Ascending aorta (tissue), 2 donors: ENCODE results near the gene MS4A15. TPM values are rescaled to one million over a fixed set of nuclear protein-coding genes. Genes with fewer than 3 reads are reported as not detected.
"Not testable (repeated sequence)": the region's sequence is repeated elsewhere in the genome, so short reads cannot be mapped to it uniquely, and the experiment has no call there.

Source experiments
- DNase-seq, 2 donors: peaks; one replicate each; pipeline ENCODE4 v3.0.0-alpha.2; 2019; ENCODE audit warnings: low spot score in 2 of 2
- H3K27ac ChIP-seq, 2 donors: fragments of 200-600 bp; sonication (generic); one replicate each; pipeline ENCODE4 v1.5.1; 2016 to 2017; ENCODE audit warnings: mild to moderate bottlenecking in 1 of 2
- H3K27me3 ChIP-seq: fragments of 200-600 bp; sonication (generic); one replicate; pipeline ENCODE4 v1.5.1; 2017
- H3K36me3 ChIP-seq, 2 donors: fragments of 200-600 bp; sonication (generic); one replicate each; pipeline ENCODE4 v1.5.1; 2016
- H3K4me1 ChIP-seq, 2 donors: fragments of 200-600 bp; sonication (generic); one replicate each; pipeline ENCODE4 v1.5.1; 2016 to 2017; ENCODE audit warnings: mild to moderate bottlenecking in 1 of 2
- H3K4me3 ChIP-seq, 2 donors: fragments of 200-600 bp; sonication (generic); one replicate each; pipeline ENCODE4 v1.5.1; 2016 to 2017; ENCODE audit warnings: mild to moderate bottlenecking in 1 of 2
- H3K9me3 ChIP-seq, 2 donors: fragments of 200-600 bp; sonication (generic); one replicate each; pipeline ENCODE4 v1.5.1; 2016
- intact Hi-C: fragments of 100-400 bp; cut with DNase I; formaldehyde crosslinking; loops from one replicate; pipeline ENCODE4 v1.15.1; 2023
- total RNA-seq: library from RNA; depleted of rRNA; stranded (reverse); fragments of >200 nt; gene quantifications from one replicate; pipeline ENCODE4 v1.1.0, GENCODE V29; 2016
- TF ChIP-seq, protein P1 (sequence below), 3 experiments: fragments of 200-600 bp in 2 of 3; fragments of 450-650 bp in 1 of 3; sonication (generic) in 2 of 3; IDR thresholded peaks; one replicate each; pipeline ENCODE4 v1.5.1; 2016 to 2019; ENCODE audit warnings: antibody characterized with exemption in 3 of 3, mild to moderate bottlenecking in 1 of 3, moderate library complexity in 1 of 3

MS4A15 gene, protein sequence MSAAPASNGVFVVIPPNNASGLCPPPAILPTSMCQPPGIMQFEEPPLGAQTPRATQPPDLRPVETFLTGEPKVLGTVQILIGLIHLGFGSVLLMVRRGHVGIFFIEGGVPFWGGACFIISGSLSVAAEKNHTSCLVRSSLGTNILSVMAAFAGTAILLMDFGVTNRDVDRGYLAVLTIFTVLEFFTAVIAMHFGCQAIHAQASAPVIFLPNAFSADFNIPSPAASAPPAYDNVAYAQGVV
- total RNA-seq, result not detected

DNA sequence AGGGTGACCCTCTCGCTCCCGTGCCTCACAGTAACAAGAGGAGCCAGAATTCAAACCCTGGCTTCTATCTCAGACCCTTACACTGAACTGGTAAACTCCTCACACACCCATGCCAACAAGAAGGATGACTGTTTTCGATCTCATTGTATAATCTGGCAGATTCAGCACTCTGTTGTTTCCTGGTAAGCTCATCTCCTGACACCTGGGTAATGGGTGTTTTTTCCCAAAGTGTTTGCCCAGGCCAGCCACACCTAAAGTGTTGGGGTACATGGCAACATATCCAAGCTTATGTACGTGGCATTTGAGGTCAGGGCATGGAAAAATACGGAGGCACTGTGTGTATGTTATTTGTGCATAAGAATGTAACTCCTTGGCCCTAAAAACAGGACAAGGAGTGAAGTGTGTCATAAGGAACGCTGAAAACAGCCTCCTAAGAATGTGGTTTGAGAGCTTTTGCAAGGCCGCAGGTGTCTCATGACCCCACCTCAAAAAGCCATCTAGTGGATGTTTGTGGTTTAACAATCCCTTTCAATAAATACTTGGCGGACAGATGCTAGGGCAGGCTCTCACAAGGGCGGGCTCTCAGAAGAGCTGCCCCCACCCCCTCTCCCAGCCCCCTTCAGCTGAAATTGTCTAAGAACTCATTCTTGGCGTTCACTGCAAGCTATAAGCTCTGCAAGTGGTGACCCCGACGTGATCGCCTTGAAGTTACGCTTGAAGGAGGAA, at the start of gene MS4A15:
Gene MS4A15 (plus strand): TSS at position 561 of the 726 bp plus-strand sequence. CDS start 6,867 bp downstream, outside the sequence.
- TF ChIP-seq, protein P1, sequence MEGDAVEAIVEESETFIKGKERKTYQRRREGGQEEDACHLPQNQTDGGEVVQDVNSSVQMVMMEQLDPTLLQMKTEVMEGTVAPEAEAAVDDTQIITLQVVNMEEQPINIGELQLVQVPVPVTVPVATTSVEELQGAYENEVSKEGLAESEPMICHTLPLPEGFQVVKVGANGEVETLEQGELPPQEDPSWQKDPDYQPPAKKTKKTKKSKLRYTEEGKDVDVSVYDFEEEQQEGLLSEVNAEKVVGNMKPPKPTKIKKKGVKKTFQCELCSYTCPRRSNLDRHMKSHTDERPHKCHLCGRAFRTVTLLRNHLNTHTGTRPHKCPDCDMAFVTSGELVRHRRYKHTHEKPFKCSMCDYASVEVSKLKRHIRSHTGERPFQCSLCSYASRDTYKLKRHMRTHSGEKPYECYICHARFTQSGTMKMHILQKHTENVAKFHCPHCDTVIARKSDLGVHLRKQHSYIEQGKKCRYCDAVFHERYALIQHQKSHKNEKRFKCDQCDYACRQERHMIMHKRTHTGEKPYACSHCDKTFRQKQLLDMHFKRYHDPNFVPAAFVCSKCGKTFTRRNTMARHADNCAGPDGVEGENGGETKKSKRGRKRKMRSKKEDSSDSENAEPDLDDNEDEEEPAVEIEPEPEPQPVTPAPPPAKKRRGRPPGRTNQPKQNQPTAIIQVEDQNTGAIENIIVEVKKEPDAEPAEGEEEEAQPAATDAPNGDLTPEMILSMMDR (IDR thresholded peaks at IDR 0.05), result no peak
- Histone ChIP-seq H3K9me3 (no peaks in the 10 kb centered on the region), H3K36me3 (no peaks in the 10 kb centered on the region), H3K4me3 (no peak within 1 kb of the TSS), H3K27me3 (no peaks in the 10 kb centered on the region), H3K4me1 (no peaks in the 10 kb centered on the region), H3K27ac (no peak within 1 kb of the TSS)
- DNase-seq, result no peak
- intact Hi-C loops, result no loop called here

DNA sequence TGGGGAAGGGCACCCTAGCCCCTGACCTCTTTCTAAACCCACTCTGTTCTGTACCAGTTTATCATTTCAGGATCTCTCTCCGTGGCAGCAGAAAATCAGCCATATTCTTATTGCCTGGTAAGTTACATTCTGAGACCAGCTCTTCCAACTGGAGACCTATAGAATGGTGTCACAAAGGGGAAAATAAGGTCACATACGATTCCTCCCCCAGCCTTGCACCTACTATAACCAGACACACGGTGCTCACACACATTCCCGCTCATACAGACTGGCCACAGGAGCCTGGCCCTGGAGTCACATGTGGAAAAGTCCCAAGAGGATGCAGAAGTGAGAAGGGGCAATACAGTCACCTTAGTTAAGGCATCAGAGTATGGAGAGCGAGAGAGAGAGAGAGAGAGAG, 49.7 kb upstream of the MS4A15 start:
- Histone ChIP-seq H3K27ac (no peak overlapping the region), H3K27me3 (no peaks in the 10 kb centered on the region), H3K9me3 (no peaks in the 10 kb centered on the region), H3K4me1 (no peaks in the 10 kb centered on the region), H3K36me3 (no peaks in the 10 kb centered on the region), H3K4me3 (no peak overlapping the region)
- TF ChIP-seq, protein P1 (IDR thresholded peaks at IDR 0.05), result no peak
- no peak for DNase-seq
- intact Hi-C loops, result no loop called here

DNA sequence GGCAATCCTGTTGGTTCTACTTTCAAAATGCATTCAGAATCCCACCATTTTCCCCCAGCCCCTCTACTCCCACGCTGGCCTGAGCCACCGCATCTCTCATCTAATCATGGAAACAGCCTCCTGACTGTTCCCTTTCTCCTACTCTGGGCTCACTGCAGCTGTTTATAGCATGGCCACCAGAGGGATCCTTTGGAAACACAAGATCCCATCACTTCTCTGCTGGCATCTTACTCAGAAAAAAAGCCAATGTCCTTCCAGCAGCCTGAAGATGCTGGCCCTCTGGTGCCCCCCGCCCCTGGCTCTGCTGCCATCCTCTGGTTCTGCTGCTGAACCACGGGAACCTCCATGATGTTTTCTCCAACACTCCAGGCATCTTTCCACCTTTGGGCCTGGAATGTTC, 46.2 kb upstream of the MS4A15 start:
- TF ChIP-seq, protein P1 (IDR thresholded peaks at IDR 0.05), result no peak
- DNase-seq, result no peak
- intact Hi-C loops, result no loop called here
- H3K9me3 ChIP-seq, result no peaks in the 10 kb centered on the region
- H3K27ac ChIP-seq, result no peak overlapping the region
- H3K4me3 ChIP-seq, result no peak overlapping the region
- no peaks in the 10 kb centered on the region for H3K27me3 ChIP-seq
- no peaks in the 10 kb centered on the region for H3K36me3 ChIP-seq
- H3K4me1 ChIP-seq, result no peaks in the 10 kb centered on the region

DNA sequence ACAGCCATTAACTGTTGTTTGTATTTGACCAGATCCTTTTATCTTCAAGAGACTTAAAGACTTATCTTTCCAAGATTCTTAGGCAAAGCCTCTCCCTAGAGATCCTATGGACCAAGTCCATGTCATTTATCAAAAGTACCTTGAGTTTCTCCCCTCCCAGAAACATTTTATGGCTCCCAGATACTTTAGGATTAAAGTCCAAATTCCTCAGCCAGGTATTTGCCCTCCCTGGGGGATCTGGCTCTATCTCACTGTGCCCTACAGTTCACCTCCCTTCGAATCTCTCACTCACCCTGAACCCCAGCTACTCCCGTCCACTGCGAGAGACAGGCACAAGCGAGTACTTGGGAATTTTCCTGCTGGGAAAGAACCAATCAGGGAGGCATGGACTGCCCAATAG, 45.4 kb upstream of the MS4A15 start:
- Histone ChIP-seq H3K4me3 (no peak overlapping the region), H3K27ac (no peak overlapping the region), H3K4me1 (no peaks in the 10 kb centered on the region), H3K36me3 (no peaks in the 10 kb centered on the region), H3K27me3 (no peaks in the 10 kb centered on the region), H3K9me3 (no peaks in the 10 kb centered on the region)
- TF ChIP-seq, protein P1 (IDR thresholded peaks at IDR 0.05), result no peak
- no peak for DNase-seq
- intact Hi-C loops, result no loop called here

DNA sequence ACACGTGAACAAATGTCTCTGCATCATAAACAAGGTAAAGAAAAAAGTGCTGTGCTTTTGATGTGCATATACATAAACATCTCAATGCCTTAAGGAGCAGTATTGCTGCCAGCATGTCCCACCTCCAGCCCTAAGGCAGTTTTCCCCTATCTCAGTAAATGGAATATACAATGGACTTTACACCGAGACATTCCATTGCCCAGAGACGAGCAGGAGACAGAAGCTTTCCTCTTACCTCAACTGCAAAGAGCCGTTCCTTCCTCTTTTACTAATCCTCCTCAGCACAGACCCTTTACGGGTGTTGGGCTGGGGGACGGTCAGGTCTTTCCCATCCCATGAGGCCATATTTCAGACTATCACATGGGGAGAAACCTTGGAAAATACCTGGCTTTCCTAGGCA, 43.2 kb upstream of the MS4A15 start:
- H3K9me3 ChIP-seq, result not testable (repeated sequence)

DNA sequence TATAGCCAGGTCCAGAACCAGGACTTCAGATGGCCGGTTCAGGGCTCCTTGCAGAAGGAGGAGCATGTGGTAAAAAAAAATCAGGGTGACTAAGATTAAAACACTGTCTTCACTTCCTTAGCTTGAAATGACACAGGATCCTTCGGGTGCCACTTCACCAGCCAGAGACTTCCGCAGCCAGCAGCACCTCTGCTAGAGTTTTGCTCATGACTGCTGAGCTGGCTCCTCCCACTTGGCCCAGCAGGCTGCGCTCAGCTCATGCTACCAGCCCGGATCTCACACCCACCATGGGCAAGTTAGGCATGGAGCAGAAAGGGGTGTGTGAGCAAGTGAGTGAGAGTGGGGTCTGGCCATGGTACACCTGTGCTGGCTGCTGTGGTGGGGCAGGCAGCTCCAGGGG, 38.7 kb upstream of the MS4A15 start:
- no peak overlapping the region for H3K27ac ChIP-seq
- H3K9me3 ChIP-seq, result no peaks in the 10 kb centered on the region
- intact Hi-C loops, result no loop called here
- H3K27me3 ChIP-seq, result no peaks in the 10 kb centered on the region
- TF ChIP-seq, protein P1 (IDR thresholded peaks at IDR 0.05), result no peak
- no peak overlapping the region for H3K4me3 ChIP-seq
- no peaks in the 10 kb centered on the region for H3K36me3 ChIP-seq
- H3K4me1 ChIP-seq, result no peaks in the 10 kb centered on the region
- DNase-seq, result no peak

More for the DNA sequence above, 43.2 kb upstream of the MS4A15 start:
- intact Hi-C loops, H3K27ac ChIP-seq, H3K36me3 ChIP-seq, H3K4me3 ChIP-seq, H3K27me3 ChIP-seq, H3K4me1 ChIP-seq, DNase-seq: not testable (repeated sequence)
